H9 (cell line): ENCODE data around the gene ADAMTS2. TPM values are rescaled to one million over a fixed set of nuclear protein-coding genes. Genes with fewer than 3 reads are reported as not detected.

Experiments used
- DNase-seq: peaks from one replicate; pipeline ENCODE4 v3.0.0-alpha.2; 2017
- H2AFZ ChIP-seq: one replicate; pipeline ENCODE4 v1.6.1; 2013; ENCODE audit warnings: mild to moderate bottlenecking, low read length, control low read depth, moderate library complexity
- H2AK5ac ChIP-seq: 2 replicates; pipeline ENCODE4 v1.6.1; 2013; ENCODE audit warnings: low read length, control low read depth, mixed read lengths; ENCODE audit not compliant: insufficient read length
- H2BK120ac ChIP-seq: one replicate; pipeline ENCODE4 v1.6.1; 2013; ENCODE audit warnings: low read depth, mild to moderate bottlenecking, low read length, control low read depth, inconsistent platforms; ENCODE audit not compliant: poor library complexity, severe bottlenecking
- H2BK12ac ChIP-seq: 2 replicates; pipeline ENCODE4 v1.6.1; 2013; ENCODE audit warnings: low read length, control low read depth, mixed read lengths, low read depth; ENCODE audit not compliant: insufficient read length
- H2BK15ac ChIP-seq: 2 replicates; pipeline ENCODE4 v1.6.1; 2013; ENCODE audit warnings: low read depth, low read length, control low read depth
- H2BK20ac ChIP-seq: one replicate; pipeline ENCODE4 v1.6.1; 2013; ENCODE audit warnings: low read depth, mild to moderate bottlenecking, low read length, control low read depth, inconsistent platforms; ENCODE audit not compliant: poor library complexity, severe bottlenecking
- H2BK5ac ChIP-seq: 2 replicates; pipeline ENCODE4 v1.6.1; 2013; ENCODE audit warnings: low read length, control low read depth, mixed read lengths; ENCODE audit not compliant: insufficient read length
- H3K14ac ChIP-seq: 2 replicates; pipeline ENCODE4 v1.6.1; 2013; ENCODE audit warnings: low read length, control low read depth; ENCODE audit not compliant: insufficient read depth
- H3K18ac ChIP-seq: 2 replicates; pipeline ENCODE4 v1.6.1; 2013; ENCODE audit warnings: low read depth, mild to moderate bottlenecking, mixed read lengths, low read length, control low read depth; ENCODE audit not compliant: insufficient read length
- H3K23ac ChIP-seq: 2 replicates; pipeline ENCODE4 v1.6.1; 2013; ENCODE audit warnings: low read length, control low read depth, mixed read lengths, low read depth; ENCODE audit not compliant: insufficient read length
- H3K23me2 ChIP-seq: 2 replicates; pipeline ENCODE4 v1.6.1; 2013; ENCODE audit warnings: low read depth, mild to moderate bottlenecking, mixed read lengths, low read length, control low read depth; ENCODE audit not compliant: insufficient read length, poor library complexity, severe bottlenecking
- H3K27ac ChIP-seq: 2 replicates; pipeline ENCODE4 v1.5.1; 2013; ENCODE audit warnings: low read length, control low read depth, mixed read lengths, low read depth; ENCODE audit not compliant: insufficient read length
- H3K27me3 ChIP-seq: 2 replicates; pipeline ENCODE4 v1.6.1; 2013; ENCODE audit warnings: low read length, control low read depth, inconsistent platforms; ENCODE audit not compliant: insufficient read depth
- H3K4ac ChIP-seq: 2 replicates; pipeline ENCODE4 v1.6.1; 2013; ENCODE audit warnings: low read depth, mild to moderate bottlenecking, control low read depth, inconsistent platforms, low read length, moderate library complexity
- H3K4me1 ChIP-seq: 2 replicates; pipeline ENCODE4 v1.6.1; 2013; ENCODE audit warnings: low read length, control low read depth, inconsistent platforms; ENCODE audit not compliant: insufficient read depth
- H3K4me2 ChIP-seq: 2 replicates; pipeline ENCODE4 v1.6.1; 2013; ENCODE audit warnings: low read length, control low read depth, mixed read lengths; ENCODE audit not compliant: insufficient read length, insufficient read depth
- H3K56ac ChIP-seq: 2 replicates; pipeline ENCODE4 v1.6.1; 2013; ENCODE audit warnings: low read depth, mild to moderate bottlenecking, mixed read lengths, low read length, control low read depth; ENCODE audit not compliant: insufficient read length
- H3K79me1 ChIP-seq: 2 replicates; pipeline ENCODE4 v1.6.1; 2013; ENCODE audit warnings: low read depth, mild to moderate bottlenecking, moderate library complexity, low read length, control low read depth, inconsistent platforms; ENCODE audit not compliant: insufficient read depth, poor library complexity, severe bottlenecking
- H3K79me2 ChIP-seq: 2 replicates; pipeline ENCODE4 v1.6.1; 2013; ENCODE audit warnings: low read length, control low read depth, inconsistent platforms; ENCODE audit not compliant: insufficient read depth
- H3K9ac ChIP-seq: 2 replicates; pipeline ENCODE4 v1.6.1; 2013; ENCODE audit warnings: low read length, control low read depth, mixed read lengths; ENCODE audit not compliant: insufficient read length; ENCODE audit errors: extremely low read depth
- H3K9me3 ChIP-seq: one replicate; pipeline ENCODE4 v1.6.1; 2013; ENCODE audit warnings: low read depth, low read length, inconsistent platforms; ENCODE audit not compliant: control insufficient read depth
- H3T11ph ChIP-seq: one replicate; pipeline ENCODE4 v1.6.1; 2013; ENCODE audit warnings: mild to moderate bottlenecking, low read length, control low read depth, inconsistent platforms
- H4K20me1 ChIP-seq: one replicate; pipeline ENCODE4 v1.6.1; 2013; ENCODE audit not compliant: control insufficient read depth, insufficient read length, insufficient read depth
- H4K5ac ChIP-seq: 2 replicates; pipeline ENCODE4 v1.6.1; 2013; ENCODE audit warnings: low read depth, mild to moderate bottlenecking, mixed read lengths, low read length, control low read depth; ENCODE audit not compliant: insufficient read length
- H4K8ac ChIP-seq: replicated peaks from 2 replicates; pipeline ENCODE4 v1.6.1; 2013; ENCODE audit warnings: low read length, control low read depth, mixed read lengths, low read depth; ENCODE audit not compliant: insufficient read length
- H4K91ac ChIP-seq: 2 replicates; pipeline ENCODE4 v1.6.1; 2013; ENCODE audit warnings: low read depth, mild to moderate bottlenecking, moderate library complexity, mixed read lengths, low read length, control low read depth; ENCODE audit not compliant: insufficient read length
- H3K27ac Mint-ChIP-seq, 3 experiments: 2 replicates in 2 of 3; 3 replicates in 1 of 3; pipeline ENCODE4 v1.8.0; 2020 to 2021; ENCODE audit warnings: mixed read lengths in 3 of 3, mild to moderate bottlenecking in 1 of 3, moderate library complexity in 1 of 3
- H3K27me3 Mint-ChIP-seq: 2 replicates; pipeline ENCODE4 v1.8.0; 2021; ENCODE audit warnings: low read depth, mild to moderate bottlenecking, moderate library complexity, mixed read lengths
- H3K36me3 Mint-ChIP-seq, 3 experiments: 2 replicates in 2 of 3; 3 replicates in 1 of 3; pipeline ENCODE4 v1.8.0; 2020 to 2021; ENCODE audit warnings: low read depth in 3 of 3, mixed read lengths in 3 of 3; ENCODE audit not compliant: insufficient read depth in 1 of 3
- H3K4me1 Mint-ChIP-seq, 2 experiments: 2 replicates each; pipeline ENCODE4 v1.8.0; 2020; ENCODE audit warnings: mixed read lengths in 2 of 2
- H3K4me3 Mint-ChIP-seq, 2 experiments: 2 replicates in 1 of 2; 3 replicates in 1 of 2; pipeline ENCODE4 v1.8.0; 2020 to 2021; ENCODE audit warnings: mild to moderate bottlenecking in 2 of 2, mixed read lengths in 2 of 2, moderate library complexity in 1 of 2
- H3K9me3 Mint-ChIP-seq, 2 experiments: 2 replicates in 1 of 2; 3 replicates in 1 of 2; pipeline ENCODE4 v1.8.0; 2020; ENCODE audit warnings: mild to moderate bottlenecking in 2 of 2, mixed read lengths in 2 of 2, moderate library complexity in 1 of 2
- CTCF ChIP-seq: fragments of 200-600 bp; sonication (generic); conservative IDR thresholded peaks from 3 replicates; pipeline ENCODE4 v1.8.0; 2021; ENCODE audit warnings: antibody characterized with exemption, mild to moderate bottlenecking
- WGBS: extraction: QIAGEN DNeasy Blood & Tissue Kit; methylation state at CpG from one replicate; pipeline ENCODE4 v1.1.7; 2013; ENCODE audit warnings: missing lambda C conversion rate, low lambda C conversion rate, mixed read lengths; ENCODE audit not compliant: insufficient read length; ENCODE audit errors: extremely low coverage; 5-methylcytosine and 5-hydroxymethylcytosine counted together
- total RNA-seq: library from RNA; stranded (reverse); gene quantifications from 2 replicates; pipeline ENCODE4 v1.2.1, GENCODE V29; 2021

ADAMTS2 gene
- total RNA-seq, 1 experiment from 2014 or later = 5.4 TPM

GRCh38 chr5:179279347-179280094 lies 65.7 kb downstream of the ADAMTS2 start:
- peaks cover 0 to 9% of the 10 kb centered on the region in 2 experiments; a peak in 2 of 4 replicates for H3K4me1 Mint-ChIP-seq
- no peak overlapping the region for H3K23ac ChIP-seq
- H2AFZ ChIP-seq = no peak overlapping the region
- H2BK20ac ChIP-seq = no peak overlapping the region
- H3K4me1 ChIP-seq = no peaks in the 10 kb centered on the region
- no peak overlapping the region for H3K4me3 Mint-ChIP-seq
- no peaks in the 10 kb centered on the region for H3K79me2 ChIP-seq
- H3K14ac ChIP-seq = no peak overlapping the region
- no peak overlapping the region for H3K27ac Mint-ChIP-seq
- H4K8ac ChIP-seq = no peak overlapping the region
- no peak for DNase-seq
- H4K20me1 ChIP-seq = no peaks in the 10 kb centered on the region
- no peak overlapping the region for H3T11ph ChIP-seq
- no peak overlapping the region for H2AK5ac ChIP-seq
- no peaks in the 10 kb centered on the region for H3K79me1 ChIP-seq
- no peak overlapping the region for H4K91ac ChIP-seq
- no peak overlapping the region for H3K56ac ChIP-seq
- H3K27ac ChIP-seq = no peak overlapping the region
- WGBS = no CpG with 5 or more reads among the region's 14 CpGs
- no peaks in the 10 kb centered on the region for H3K23me2 ChIP-seq
- H3K9ac ChIP-seq = no peak overlapping the region
- H3K4me2 ChIP-seq = no peak overlapping the region
- H3K27me3 ChIP-seq = no peaks in the 10 kb centered on the region
- no peaks in the 10 kb centered on the region for H3K9me3 ChIP-seq
- TF ChIP-seq CTCF = no peak
- no peak overlapping the region for H3K18ac ChIP-seq
- H2BK12ac ChIP-seq = no peak overlapping the region
- no peak overlapping the region for H2BK15ac ChIP-seq
- no peaks in the 10 kb centered on the region; the same call in 1 of the 2 replicates for H3K27me3 Mint-ChIP-seq
- peaks cover 2 to 3% of the 10 kb centered on the region in 2 experiments; a peak in 2 of 5 replicates for H3K9me3 Mint-ChIP-seq
- no peak overlapping the region for H2BK5ac ChIP-seq
- H3K4ac ChIP-seq = no peak overlapping the region
- no peaks in the 10 kb centered on the region for H3K36me3 Mint-ChIP-seq
- H2BK120ac ChIP-seq = no peak overlapping the region
- no peak overlapping the region for H4K5ac ChIP-seq
